Gastroesophageal sphincter (tissue), 4 donors: ENCODE results near the gene OLA1. TPM values are rescaled to one million over a fixed set of nuclear protein-coding genes. Genes with fewer than 3 reads are reported as not detected.

Source experiments
- ATAC-seq: fragments of 150-250 bp; one replicate; pipeline ENCODE4 v1.9.1; 2016; ENCODE audit warnings: mild to moderate bottlenecking, moderate library complexity
- H3K27ac ChIP-seq, 4 donors: fragments of 200-600 bp; sonication (generic) in 3 of 4; 1 replicate in 3 of 4; 2 replicates in 1 of 4; pipeline ENCODE4 v1.5.1; 2016 to 2019
- H3K27me3 ChIP-seq: fragments of 200-600 bp; sonication (generic); one replicate; pipeline ENCODE4 v1.5.1; 2019
- H3K36me3 ChIP-seq, 2 donors: fragments of 200-600 bp; sonication (generic); one replicate each; pipeline ENCODE4 v1.5.1; 2019; ENCODE audit warnings: control low read depth in 1 of 2
- H3K4me1 ChIP-seq, 3 donors: fragments of 200-600 bp; sonication (generic); 1 replicate in 2 of 3; 2 replicates in 1 of 3; pipeline ENCODE4 v1.5.1; 2016 to 2019; ENCODE audit warnings: control low read depth in 2 of 3
- H3K4me3 ChIP-seq, 2 donors: fragments of 200-600 bp; sonication (generic); one replicate each; pipeline ENCODE4 v1.5.1; 2019; ENCODE audit warnings: mild to moderate bottlenecking in 1 of 2, moderate library complexity in 1 of 2
- H3K9me3 ChIP-seq, 3 donors: fragments of 200-600 bp; sonication (generic); one replicate each; pipeline ENCODE4 v1.5.1; 2017 to 2019; ENCODE audit warnings: control low read depth in 2 of 3
- CTCF ChIP-seq, 4 experiments: fragments of 200-600 bp in 2 of 4; fragments of 450-650 bp in 2 of 4; sonication (generic) in 1 of 4; IDR thresholded peaks; one replicate each; pipeline ENCODE4 v1.5.1; 2017 to 2019; ENCODE audit warnings: antibody characterized with exemption in 4 of 4, mild to moderate bottlenecking in 2 of 4, moderate library complexity in 2 of 4
- EP300 ChIP-seq: sonication (generic); formaldehyde crosslinking; IDR thresholded peaks from one replicate; pipeline ENCODE4 v1.6.1; 2017; ENCODE audit warnings: antibody characterized with exemption, mild to moderate bottlenecking
- POLR2A ChIP-seq, 2 donors: fragments of 450-650 bp; IDR thresholded peaks; one replicate each; pipeline ENCODE4 v1.6.1; 2017; ENCODE audit warnings: antibody characterized with exemption in 2 of 2, mild to moderate bottlenecking in 2 of 2, moderate library complexity in 1 of 2
- POLR2AphosphoS5 ChIP-seq: sonication (generic); formaldehyde crosslinking; IDR thresholded peaks from one replicate; pipeline ENCODE4 v1.6.1; 2017; ENCODE audit warnings: antibody characterized with exemption
- WGBS, 2 donors: methylation state at CpG; one replicate each; pipeline ENCODE4 v1.1.5; 2018; ENCODE audit warnings: low coverage in 1 of 2; 5-methylcytosine and 5-hydroxymethylcytosine counted together
- total RNA-seq, 4 donors: library from RNA; depleted of rRNA; stranded (reverse); fragments of >200 nt; gene quantifications; one replicate each; pipeline ENCODE4 v1.1.0, GENCODE V29; 2016

Gene OLA1
- total RNA-seq, 4 donors from 2014 or later = 57.1 to 90.4 (median 72.1) TPM

- Histone ChIP-seq H3K27me3 (no peaks in the 10 kb centered on the region), H3K4me3 (no peak overlapping the region), H3K4me1 (peaks cover 0 to 14% (median 0%) of the 10 kb centered on the region in 3 donors), H3K36me3 (no peaks in the 10 kb centered on the region), H3K9me3 (no peaks in the 10 kb centered on the region), H3K27ac (no peak overlapping the region)
- TF ChIP-seq POLR2A (IDR thresholded peaks at IDR 0.05) (no peak), EP300 (no peak), POLR2AphosphoS5 (no peak), CTCF (IDR thresholded peaks at IDR 0.05) (no peak)
- WGBS, 2 donors = 94 to 95% methylated on average over 2 of the region's 2 CpGs
- no peak for ATAC-seq
These were observed 63.8 kb downstream of the OLA1 start for GRCh38 chr2:174184504-174184903.

- no peaks in the 10 kb centered on the region for H3K27me3 ChIP-seq
- no peak overlapping the region for H3K4me3 ChIP-seq
- no peaks in the 10 kb centered on the region for H3K36me3 ChIP-seq
- no peaks in the 10 kb centered on the region for H3K9me3 ChIP-seq
- H3K27ac ChIP-seq = no peak overlapping the region
- H3K4me1 ChIP-seq = peaks cover 0 to 28% (median 0%) of the 10 kb centered on the region in 3 donors
- WGBS, 2 donors = 67 to 100% methylated on average over 1 of the region's 1 CpG
- no peak for TF ChIP-seq POLR2A (IDR thresholded peaks at IDR 0.05)
- no peak for TF ChIP-seq POLR2AphosphoS5
- TF ChIP-seq EP300 = no peak
- TF ChIP-seq CTCF (IDR thresholded peaks at IDR 0.05) = no peak
- ATAC-seq = no peak
These were observed 65.3 kb downstream of the OLA1 start for GRCh38 chr2:174183076-174183475.

- Histone ChIP-seq H3K27ac (no peak overlapping the region), H3K9me3 (no peaks in the 10 kb centered on the region), H3K4me3 (no peak overlapping the region), H3K27me3 (no peaks in the 10 kb centered on the region), H3K4me1 (peaks cover 0 to 32% (median 0%) of the 10 kb centered on the region in 3 donors), H3K36me3 (no peaks in the 10 kb centered on the region)
- TF ChIP-seq POLR2A (IDR thresholded peaks at IDR 0.05) = no peak
- TF ChIP-seq EP300 = no peak
- no peak for TF ChIP-seq POLR2AphosphoS5
- ATAC-seq = no peak
- 93 to 97% methylated on average over 5 of the region's 5 CpGs for WGBS, 2 donors
These were observed 67.0 kb downstream of the OLA1 start for GRCh38 chr2:174181368-174181767.

GRCh38 chr2:174180726-174181236 lies 67.6 kb downstream of the OLA1 start:
- Histone ChIP-seq H3K4me3 (no peak overlapping the region), H3K27ac (no peak overlapping the region), H3K4me1 (peaks cover 0 to 32% (median 0%) of the 10 kb centered on the region in 3 donors), H3K27me3 (no peaks in the 10 kb centered on the region), H3K9me3 (peaks cover 0 to 2% (median 0%) of the 10 kb centered on the region in 3 donors), H3K36me3 (no peaks in the 10 kb centered on the region)
- TF ChIP-seq CTCF (IDR thresholded peaks at IDR 0.05) = no peak
- no peak for TF ChIP-seq EP300
- no peak for TF ChIP-seq POLR2A (IDR thresholded peaks at IDR 0.05)
- no peak for TF ChIP-seq POLR2AphosphoS5
- no peak for ATAC-seq

- 92% methylated on average over 1 of the region's 1 CpG; no CpG with 5 or more reads in 1 of the 2 donors for WGBS, 2 donors
- TF ChIP-seq CTCF (IDR thresholded peaks at IDR 0.05) = no peak
- no peak for TF ChIP-seq EP300
- TF ChIP-seq POLR2A (IDR thresholded peaks at IDR 0.05) = no peak
- no peak for TF ChIP-seq POLR2AphosphoS5
- Histone ChIP-seq H3K4me1 (peaks cover 0 to 32% (median 0%) of the 10 kb centered on the region in 3 donors), H3K9me3 (peaks cover 0 to 7% (median 0%) of the 10 kb centered on the region in 3 donors), H3K36me3 (no peaks in the 10 kb centered on the region), H3K27me3 (no peaks in the 10 kb centered on the region), H3K27ac (no peak overlapping the region), H3K4me3 (no peak overlapping the region)
- ATAC-seq = no peak
These were observed 68.1 kb downstream of the OLA1 start for GRCh38 chr2:174180165-174180724.
